PFSK-1 (cell line): ENCODE data around the gene MTF2.

Experiments used
- SIN3A ChIP-seq: IDR thresholded peaks from 2 replicates; pipeline ENCODE4 v1.6.1; 2012; ENCODE audit warnings: mild to moderate bottlenecking, low read length, moderate library complexity, borderline replicate concordance; ENCODE audit not compliant: insufficient read depth
- TAF1 ChIP-seq: IDR thresholded peaks from 2 replicates; pipeline ENCODE4 v1.6.1; 2012; ENCODE audit warnings: low read length, control low read depth, borderline replicate concordance; ENCODE audit not compliant: insufficient read depth
- TF ChIP-seq, protein P1 (sequence below), 2 experiments: IDR thresholded peaks; 2 replicates each; pipeline versions ENCODE4 v1.6.1 to v1.8.0; 2011 to 2012; ENCODE audit warnings: low read depth in 2 of 2, low read length in 2 of 2, control low read depth in 1 of 2, inconsistent platforms in 1 of 2, mild to moderate bottlenecking in 1 of 2, moderate library complexity in 1 of 2; ENCODE audit not compliant: insufficient read depth in 1 of 2

- TF ChIP-seq, protein P1, sequence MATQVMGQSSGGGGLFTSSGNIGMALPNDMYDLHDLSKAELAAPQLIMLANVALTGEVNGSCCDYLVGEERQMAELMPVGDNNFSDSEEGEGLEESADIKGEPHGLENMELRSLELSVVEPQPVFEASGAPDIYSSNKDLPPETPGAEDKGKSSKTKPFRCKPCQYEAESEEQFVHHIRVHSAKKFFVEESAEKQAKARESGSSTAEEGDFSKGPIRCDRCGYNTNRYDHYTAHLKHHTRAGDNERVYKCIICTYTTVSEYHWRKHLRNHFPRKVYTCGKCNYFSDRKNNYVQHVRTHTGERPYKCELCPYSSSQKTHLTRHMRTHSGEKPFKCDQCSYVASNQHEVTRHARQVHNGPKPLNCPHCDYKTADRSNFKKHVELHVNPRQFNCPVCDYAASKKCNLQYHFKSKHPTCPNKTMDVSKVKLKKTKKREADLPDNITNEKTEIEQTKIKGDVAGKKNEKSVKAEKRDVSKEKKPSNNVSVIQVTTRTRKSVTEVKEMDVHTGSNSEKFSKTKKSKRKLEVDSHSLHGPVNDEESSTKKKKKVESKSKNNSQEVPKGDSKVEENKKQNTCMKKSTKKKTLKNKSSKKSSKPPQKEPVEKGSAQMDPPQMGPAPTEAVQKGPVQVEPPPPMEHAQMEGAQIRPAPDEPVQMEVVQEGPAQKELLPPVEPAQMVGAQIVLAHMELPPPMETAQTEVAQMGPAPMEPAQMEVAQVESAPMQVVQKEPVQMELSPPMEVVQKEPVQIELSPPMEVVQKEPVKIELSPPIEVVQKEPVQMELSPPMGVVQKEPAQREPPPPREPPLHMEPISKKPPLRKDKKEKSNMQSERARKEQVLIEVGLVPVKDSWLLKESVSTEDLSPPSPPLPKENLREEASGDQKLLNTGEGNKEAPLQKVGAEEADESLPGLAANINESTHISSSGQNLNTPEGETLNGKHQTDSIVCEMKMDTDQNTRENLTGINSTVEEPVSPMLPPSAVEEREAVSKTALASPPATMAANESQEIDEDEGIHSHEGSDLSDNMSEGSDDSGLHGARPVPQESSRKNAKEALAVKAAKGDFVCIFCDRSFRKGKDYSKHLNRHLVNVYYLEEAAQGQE (IDR thresholded peaks at IDR 0.05; ENCODE audit: insufficient read depth in 1 of 2, low read depth in 2 of 2, low read length in 2 of 2): no peak
- TF ChIP-seq TAF1 (no peak), SIN3A (no peak)
Measured at GRCh38 chr1:93150729-93151128, 71.6 kb downstream of the MTF2 start.
